GM10266 (cell line): ENCODE results near the gene DUXB.

Experiments
- DNase-seq: peaks from one replicate; pipeline ENCODE4 v3.0.0; 2012; ENCODE audit errors: extremely low spot score
- CTCF ChIP-seq: IDR thresholded peaks from 2 replicates; pipeline ENCODE4 v1.5.1; 2012; ENCODE audit warnings: mild to moderate bottlenecking, low read depth; ENCODE audit not compliant: control insufficient read depth, insufficient read depth; ENCODE audit errors: missing control alignments

DUXB gene

DNA sequence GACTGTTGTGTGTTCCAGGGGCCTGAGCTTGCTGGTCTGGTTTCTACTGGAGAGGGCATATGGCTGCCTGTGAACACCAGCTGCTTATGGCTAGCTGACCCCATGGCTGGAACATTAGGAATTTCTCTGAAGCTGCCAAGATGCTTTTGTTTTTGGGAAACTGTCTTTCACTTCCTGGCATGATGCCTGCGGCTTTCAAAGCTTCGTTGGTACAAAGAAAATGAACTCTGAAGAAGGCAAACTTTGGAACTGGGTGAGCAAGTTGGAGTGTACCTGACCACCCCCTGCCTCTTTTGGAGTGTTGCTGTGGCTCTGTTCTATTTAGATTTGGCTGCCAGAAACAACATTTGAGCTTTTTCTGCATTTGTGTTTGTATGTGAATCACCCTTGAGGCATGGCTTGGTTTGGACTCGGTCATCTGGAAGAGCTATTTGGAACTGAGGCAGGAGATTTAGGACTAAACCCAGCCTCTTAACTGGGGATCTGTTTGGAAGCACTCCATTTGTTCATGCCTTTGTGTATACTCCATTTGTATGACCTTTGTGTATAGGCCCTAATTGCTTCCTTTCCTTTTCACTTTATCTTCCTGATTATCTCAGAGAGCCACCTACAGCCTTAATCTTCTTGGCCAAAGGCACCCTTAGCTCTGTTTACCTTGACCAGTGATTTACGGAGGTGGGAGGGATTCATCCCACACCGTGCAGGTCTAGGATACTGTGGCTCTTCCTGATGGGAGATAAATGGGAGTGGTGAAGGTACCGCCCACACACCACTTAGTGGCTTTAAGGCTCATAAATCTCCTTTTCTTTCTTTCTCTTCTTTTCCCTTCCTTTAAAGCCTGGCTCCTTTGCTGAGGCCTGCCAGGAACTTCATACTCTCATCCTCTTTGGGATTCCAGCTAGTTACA lies 32.3 kb upstream of the DUXB start:
- no peak for TF ChIP-seq CTCF
- no peak for DNase-seq

DNA sequence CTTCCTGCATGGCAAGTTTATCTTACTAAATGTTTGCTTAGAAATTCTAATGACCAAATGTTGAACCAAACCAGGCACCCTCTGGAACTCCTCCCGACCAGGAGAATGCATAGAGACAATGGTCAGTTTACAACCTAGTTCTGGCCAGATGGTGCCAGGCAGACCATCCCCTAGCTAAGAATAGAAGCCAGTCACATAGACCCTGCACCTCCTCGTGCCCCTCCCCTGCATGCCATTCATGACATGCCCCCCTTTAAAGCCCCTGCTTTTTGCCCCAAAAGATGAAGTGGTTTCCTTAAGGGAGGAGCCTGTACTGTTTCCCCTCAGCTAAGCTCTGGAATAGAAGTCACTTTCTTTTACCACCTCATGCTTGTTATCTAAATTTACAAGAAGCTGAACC lies 31.6 kb upstream of the DUXB start:
- DNase-seq = no peak
- TF ChIP-seq CTCF = no peak

GRCh38 chr16:75727221-75727620 lies 26.0 kb upstream of the DUXB start:
- TF ChIP-seq CTCF = no peak
- no peak for DNase-seq

- DNase-seq = no peak
- TF ChIP-seq CTCF = no peak
Measured at GRCh38 chr16:75726390-75726789, 25.1 kb upstream of the DUXB start, which contains the start of gene CPHXL. CPHXL (minus strand) TSS chr16:75726490; CDS start chr16:75726442, 48 bp downstream.

GRCh38 chr16:75718452-75718851 lies 17.2 kb upstream of the DUXB start:
- TF ChIP-seq CTCF = no peak
- DNase-seq = no peak

GRCh38 chr16:75714661-75715060 lies 13.4 kb upstream of the DUXB start:
- no peak for TF ChIP-seq CTCF
- no peak for DNase-seq

DNA sequence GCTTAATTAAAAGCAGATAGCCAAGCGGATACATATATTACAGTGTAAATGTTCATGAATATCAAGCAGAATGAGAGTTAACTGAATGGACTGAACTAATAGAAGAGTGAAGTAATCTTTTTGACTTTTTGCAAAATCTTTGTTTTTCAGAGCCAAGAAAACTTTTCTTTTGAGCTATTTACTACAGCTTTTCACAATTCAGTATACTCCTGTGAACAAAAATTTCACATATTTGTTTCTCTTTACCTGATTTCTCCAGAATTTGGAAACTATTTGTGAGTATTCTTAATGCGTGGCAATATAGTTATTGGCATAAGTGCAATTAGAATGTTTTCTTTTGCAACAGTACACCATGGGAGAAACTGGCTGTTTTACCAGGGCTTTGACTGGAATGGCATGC lies 9.1 kb upstream of the DUXB start:
- no peak for TF ChIP-seq CTCF
- DNase-seq = no peak
